Measurements from ENCODE around the gene DENND5B. TPM values are rescaled to one million over a fixed set of nuclear protein-coding genes. Genes with fewer than 3 reads are reported as not detected.
"Not testable (repeated sequence)": the region's sequence is repeated elsewhere in the genome, so short reads cannot be mapped to it uniquely, and the experiment has no call there.

The DENND5B gene
- total RNA-seq, 1 donor from 2014 or later = 0.10 TPM

GRCh38 chr12:31591380-31591901 is 505 bp upstream of the DENND5B start:
- intact Hi-C loops (cut with micrococcal nuclease) = no loop called here

- intact Hi-C loops (cut with micrococcal nuclease) = no loop called here
Measured at GRCh38 chr12:31589904-31590641, 863 bp downstream of the DENND5B start.

GRCh38 chr12:31589598-31589903 is 1.4 kb downstream of the DENND5B start:
- intact Hi-C loops (cut with micrococcal nuclease) = no loop called here

GRCh38 chr12:31588976-31589375 is 2.0 kb downstream of the DENND5B start:
- intact Hi-C loops (cut with micrococcal nuclease) = no loop called here

GRCh38 chr12:31586728-31587127 is 4.2 kb downstream of the DENND5B start:
- intact Hi-C loops (cut with micrococcal nuclease) = no loop called here

- intact Hi-C loops (cut with micrococcal nuclease) = no loop called here
Measured at GRCh38 chr12:31585895-31586294, 5.0 kb downstream of the DENND5B start.

- intact Hi-C loops (cut with micrococcal nuclease) = no loop called here
Measured at GRCh38 chr12:31585271-31585670, 5.7 kb downstream of the DENND5B start.

- intact Hi-C loops (cut with micrococcal nuclease) = no loop called here
Measured at GRCh38 chr12:31584782-31585181, 6.2 kb downstream of the DENND5B start.

- intact Hi-C loops (cut with micrococcal nuclease) = no loop called here
Measured at GRCh38 chr12:31583878-31584277, 7.1 kb downstream of the DENND5B start.

GRCh38 chr12:31582155-31582554 is 8.8 kb downstream of the DENND5B start:
- intact Hi-C loops (cut with micrococcal nuclease) = no loop called here

- intact Hi-C loops (cut with micrococcal nuclease) = no loop called here
Measured at GRCh38 chr12:31578632-31579031, 12.3 kb downstream of the DENND5B start.

- intact Hi-C loops (cut with micrococcal nuclease) = no loop called here
Measured at GRCh38 chr12:31574803-31575575, 15.9 kb downstream of the DENND5B start.

GRCh38 chr12:31574367-31574766 is 16.6 kb downstream of the DENND5B start:
- intact Hi-C loops (cut with micrococcal nuclease) = not testable (repeated sequence)

- intact Hi-C loops (cut with micrococcal nuclease) = no loop called here
Measured at GRCh38 chr12:31572900-31573600, 17.9 kb downstream of the DENND5B start.

- intact Hi-C loops (cut with micrococcal nuclease) = no loop called here
Measured at GRCh38 chr12:31570880-31571279, 20.1 kb downstream of the DENND5B start.

GRCh38 chr12:31569517-31569916 is 21.4 kb downstream of the DENND5B start:
- intact Hi-C loops (cut with micrococcal nuclease) = not testable (repeated sequence)

- intact Hi-C loops (cut with micrococcal nuclease) = no loop called here
Measured at GRCh38 chr12:31568498-31568897, 22.4 kb downstream of the DENND5B start.

- intact Hi-C loops (cut with micrococcal nuclease) = no loop called here
Measured at GRCh38 chr12:31567029-31567428, 23.9 kb downstream of the DENND5B start.

- intact Hi-C loops (cut with micrococcal nuclease) = no loop called here
Measured at GRCh38 chr12:31566547-31566946, 24.4 kb downstream of the DENND5B start.

- intact Hi-C loops (cut with micrococcal nuclease) = no loop called here
Measured at GRCh38 chr12:31562594-31563328, 28.2 kb downstream of the DENND5B start.

- intact Hi-C loops (cut with micrococcal nuclease) = no loop called here
Measured at GRCh38 chr12:31560516-31560915, 30.4 kb downstream of the DENND5B start.
